GM18526 (cell line): ENCODE results near the gene RPTOR.

ENCODE experiments used
- POLR2A ChIP-seq: IDR thresholded peaks from 3 replicates; pipeline ENCODE4 v1.6.1; 2011; ENCODE audit not compliant: insufficient read length; ENCODE audit errors: extremely low read depth

The RPTOR gene

DNA sequence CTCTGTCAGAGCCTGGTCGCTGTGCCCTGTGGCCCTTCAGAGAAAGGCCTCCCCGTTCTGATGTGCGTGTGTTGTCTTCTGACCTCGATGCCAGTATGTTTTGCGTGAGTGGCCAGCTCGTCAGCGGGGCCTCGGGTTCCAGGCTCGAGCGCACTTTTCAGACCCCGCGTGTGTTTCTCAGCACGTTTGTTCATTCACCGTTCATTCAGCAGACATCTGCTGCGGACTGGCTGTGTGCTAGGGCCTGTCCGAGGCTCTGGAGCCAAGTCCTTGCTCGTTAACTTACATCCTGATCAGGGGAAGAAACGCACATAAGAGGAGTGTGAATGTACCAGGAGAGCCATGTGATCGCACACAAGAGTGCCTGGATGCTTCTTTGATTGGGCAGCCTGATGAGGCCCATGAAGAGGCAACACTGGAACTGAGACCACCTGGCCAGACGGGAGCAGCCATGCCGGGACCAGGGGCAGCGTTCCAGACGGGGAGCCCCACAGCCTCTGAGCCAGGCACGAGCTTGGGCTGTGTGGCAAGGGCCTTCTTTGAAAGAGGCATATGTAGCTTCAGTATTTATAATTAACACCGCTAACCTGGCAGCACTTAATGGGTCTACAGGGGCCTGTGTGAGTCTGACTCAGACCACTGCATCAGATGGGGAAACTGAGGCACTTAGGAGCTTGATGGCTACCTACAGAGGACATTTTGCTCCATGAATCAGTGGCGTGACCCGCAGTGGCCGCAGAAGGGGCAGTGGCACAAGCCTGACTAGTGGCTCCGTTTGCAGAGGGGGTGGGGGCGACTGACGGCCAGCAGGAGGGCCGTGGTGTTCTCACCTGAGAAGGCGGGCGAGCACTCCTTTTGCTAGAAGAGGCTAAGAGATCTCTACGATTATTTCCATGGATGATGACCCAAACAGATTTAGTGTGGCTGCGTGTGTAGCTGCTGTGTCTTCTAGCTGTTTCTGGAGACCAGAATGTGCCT, 259.1 kb downstream of the RPTOR start:
- no peak for TF ChIP-seq POLR2A

GRCh38 chr17:80804466-80804865, 259.8 kb downstream of the RPTOR start:
- TF ChIP-seq POLR2A, result no peak

DNA sequence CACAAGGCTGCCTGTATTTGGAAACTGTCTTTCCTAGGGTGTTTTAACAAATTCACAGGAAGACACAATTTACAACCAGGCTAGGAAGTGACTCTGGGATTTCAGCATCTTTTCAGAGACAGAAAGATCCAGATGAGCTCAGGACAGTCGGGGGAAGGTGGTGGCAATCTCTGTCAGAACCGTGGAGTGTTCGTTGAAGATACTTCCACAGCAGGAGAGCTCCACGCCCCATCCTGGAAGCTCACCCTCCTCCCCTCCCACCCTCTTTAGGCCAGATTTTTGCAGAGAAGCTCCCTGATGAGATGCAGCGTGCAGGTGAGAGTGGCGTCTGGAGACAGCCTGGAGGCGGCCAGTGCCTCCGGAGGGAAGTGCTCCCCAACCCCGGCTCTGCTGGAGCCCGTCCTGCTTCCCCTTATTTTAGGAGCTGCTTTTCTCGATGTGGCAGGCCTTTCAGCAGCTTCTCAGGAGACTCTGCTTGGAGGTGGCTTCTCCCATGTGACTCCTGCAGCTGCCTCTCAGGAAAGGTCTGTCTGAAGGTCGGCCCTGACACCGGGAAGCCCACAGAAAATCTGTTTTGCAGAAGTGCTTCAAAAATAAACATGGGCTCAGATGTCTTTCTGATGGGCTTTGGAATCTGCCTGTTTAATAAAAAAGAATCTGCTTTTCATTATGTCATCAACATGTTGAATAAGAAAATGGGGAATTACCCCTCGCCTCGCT, 260.6 kb downstream of the RPTOR start:
- TF ChIP-seq POLR2A, result no peak

GRCh38 chr17:80807014-80807413, 262.4 kb downstream of the RPTOR start:
- no peak for TF ChIP-seq POLR2A

- TF ChIP-seq POLR2A, result no peak
Observed at GRCh38 chr17:80807882-80808281, 263.2 kb downstream of the RPTOR start.

DNA sequence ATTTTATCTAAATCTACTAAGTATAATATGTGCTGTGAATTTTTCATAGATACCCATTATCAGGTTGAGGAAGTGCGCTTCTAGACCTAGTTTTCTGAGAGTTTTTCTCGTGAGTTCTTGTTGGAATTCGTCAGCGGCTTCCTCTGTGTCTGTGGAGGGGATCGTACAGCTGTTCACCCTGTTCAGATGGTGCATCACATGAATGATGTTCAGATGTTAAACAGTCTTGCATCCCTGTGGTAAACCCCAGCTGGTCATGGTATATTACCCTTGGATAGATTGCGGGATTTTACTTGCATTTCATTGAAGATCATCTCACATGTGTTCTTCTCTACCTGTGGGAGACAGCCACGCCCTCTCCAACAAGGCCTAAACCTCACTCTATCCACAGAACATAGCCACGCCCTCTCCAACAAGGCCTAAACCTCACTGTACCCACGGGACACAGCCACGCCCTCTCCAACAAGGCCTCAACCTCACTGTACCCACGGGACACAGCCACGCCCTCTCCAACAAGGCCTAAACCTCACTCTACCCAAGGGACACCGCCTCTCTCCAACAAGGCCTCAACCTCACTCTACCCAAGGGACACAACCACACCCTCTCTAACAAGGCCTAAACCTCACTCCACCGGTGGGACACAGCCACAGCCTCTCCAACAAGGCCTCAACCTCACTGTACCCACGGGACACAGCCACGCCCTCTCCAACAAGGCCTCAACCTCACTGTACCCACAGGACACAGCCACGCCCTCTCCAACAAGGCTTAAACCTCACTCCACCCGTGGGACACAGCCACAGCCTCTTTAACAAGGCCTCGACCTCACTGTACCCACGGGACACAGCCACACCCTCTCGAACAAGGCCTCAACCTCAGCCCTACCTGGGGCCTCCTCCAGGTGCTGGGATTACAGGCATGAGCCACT, 266.8 kb downstream of the RPTOR start:
- no peak for TF ChIP-seq POLR2A

GRCh38 chr17:80812362-80813088, 267.9 kb downstream of the RPTOR start:
- no peak for TF ChIP-seq POLR2A

DNA sequence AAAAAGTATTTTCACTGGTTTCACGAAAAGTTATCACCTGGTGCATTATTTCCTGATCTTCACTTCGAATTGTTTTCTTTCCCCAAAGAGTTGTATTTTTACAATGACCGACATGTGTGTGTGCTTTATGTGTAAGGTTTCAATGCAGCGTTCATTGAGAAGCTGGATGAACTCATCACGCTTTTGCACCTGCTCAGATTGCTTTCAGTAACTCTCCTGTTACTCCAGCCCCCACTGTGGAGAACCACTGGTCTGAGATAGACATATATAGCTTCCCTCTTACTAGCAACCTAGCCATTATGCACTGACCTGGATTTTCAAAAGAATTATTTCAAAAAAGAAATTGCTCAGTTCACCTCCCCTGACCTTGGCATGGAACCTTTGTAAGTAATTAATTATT, 268.7 kb downstream of the RPTOR start:
- no peak for TF ChIP-seq POLR2A

DNA sequence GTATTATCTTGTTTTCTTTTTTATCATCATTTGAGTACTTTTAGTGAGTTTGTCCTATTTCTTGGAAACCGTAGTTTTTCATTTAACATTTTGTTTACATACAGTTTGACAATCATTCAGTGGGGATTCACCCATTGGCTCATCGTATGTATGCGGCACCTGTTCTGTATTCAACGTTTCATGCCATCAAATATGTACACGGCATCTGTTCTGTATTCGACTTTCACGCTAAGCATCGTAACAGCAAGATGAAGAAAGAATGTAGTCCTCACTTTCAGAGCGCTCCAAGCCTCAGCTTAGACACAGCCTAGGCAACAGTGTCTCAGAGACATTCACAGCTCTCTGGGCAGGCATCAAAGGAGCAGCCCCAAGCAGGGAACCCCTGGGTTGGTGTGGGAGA, 269.9 kb downstream of the RPTOR start:
- no peak for TF ChIP-seq POLR2A

DNA sequence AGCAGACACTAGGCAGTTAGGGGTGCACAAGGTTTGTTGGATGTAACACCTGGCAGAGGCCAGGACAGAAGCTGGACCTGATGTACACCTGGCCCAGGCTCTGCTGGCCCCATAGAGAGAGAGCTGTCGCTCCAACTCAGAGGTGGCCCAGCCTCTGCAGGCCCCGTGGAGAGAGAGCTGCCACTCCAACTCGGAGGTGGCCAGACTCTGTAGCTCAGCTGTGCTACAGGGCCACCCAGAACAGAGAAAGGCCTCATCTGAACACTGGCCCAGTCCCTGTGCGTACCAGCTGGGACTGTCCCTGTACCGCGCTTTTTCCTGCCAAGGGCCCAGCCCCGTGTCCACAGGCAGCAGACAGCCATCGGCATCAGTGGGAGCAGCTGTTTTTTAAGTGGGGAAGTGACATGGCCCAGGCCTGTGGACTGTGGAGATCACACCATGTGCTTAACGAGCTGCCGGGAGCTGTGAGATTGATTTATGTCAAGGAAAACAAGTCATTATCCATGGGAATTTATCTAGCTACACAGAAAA, 270.6 kb downstream of the RPTOR start:
- TF ChIP-seq POLR2A, result no peak

DNA sequence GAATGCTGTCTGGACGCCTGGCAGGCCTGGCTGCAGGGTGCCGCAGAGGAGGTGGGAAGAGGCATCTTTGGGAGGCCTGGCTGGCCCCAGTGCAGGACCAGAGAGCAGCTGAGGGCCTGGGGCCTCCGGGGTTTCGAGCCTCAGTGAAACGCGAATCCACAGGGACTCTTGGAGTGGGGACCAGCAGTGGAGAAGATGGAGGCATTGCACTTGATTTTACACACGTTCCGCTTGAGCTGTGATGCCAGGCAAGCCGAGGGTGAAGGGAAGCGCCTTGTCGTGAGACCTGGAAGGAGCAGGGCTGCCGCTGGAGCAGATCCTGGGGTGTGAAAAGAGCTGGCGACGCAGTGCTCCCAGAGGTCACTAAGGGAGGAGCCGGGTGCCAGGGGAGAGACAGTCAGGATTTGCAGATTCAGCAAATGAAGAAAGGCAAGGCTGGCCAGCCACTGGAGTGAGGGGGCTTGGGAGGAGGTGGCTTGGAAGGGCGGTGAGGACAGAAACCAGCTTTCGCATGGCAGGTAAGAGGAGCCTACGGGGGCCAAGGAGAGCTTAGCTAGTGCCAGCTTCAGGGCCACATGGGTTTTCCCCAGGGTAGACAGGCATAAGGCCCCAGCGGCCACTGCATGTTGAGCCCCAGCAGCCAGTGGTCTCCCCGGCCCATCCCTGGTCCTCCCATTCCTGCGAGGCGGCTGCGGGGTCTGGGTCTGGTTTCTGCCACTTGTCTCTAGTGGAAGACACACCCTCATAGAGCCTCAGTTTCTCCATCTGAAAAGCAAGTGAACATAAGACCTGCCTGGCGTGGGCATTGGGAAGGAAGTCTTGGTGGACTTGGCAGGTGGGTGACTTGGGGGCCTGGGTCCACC, 271.8 kb downstream of the RPTOR start:
- TF ChIP-seq POLR2A, result no peak

GRCh38 chr17:80817321-80817845, 272.7 kb downstream of the RPTOR start:
- TF ChIP-seq POLR2A, result no peak

DNA sequence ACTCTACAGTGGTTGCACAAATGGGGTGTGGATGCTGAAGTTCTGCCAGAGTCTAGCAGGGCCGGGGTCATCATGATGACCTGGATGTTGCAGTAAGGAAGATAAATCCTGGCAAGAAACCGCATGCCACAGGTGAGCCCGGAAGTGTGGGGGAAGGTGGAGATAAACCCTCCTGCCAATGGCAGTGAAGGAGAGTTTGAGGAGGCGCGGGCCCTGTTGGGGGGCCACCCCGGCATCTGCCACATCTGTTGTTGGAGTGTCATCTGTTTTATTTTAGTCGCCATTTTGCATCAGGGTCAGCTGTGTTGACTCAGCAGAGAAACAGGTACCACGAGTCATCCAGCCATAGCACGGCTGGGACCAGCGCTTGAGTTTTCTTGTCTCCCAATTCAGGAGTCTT, 273.2 kb downstream of the RPTOR start:
- no peak for TF ChIP-seq POLR2A
